HG03135 (cell line): ENCODE results near the gene DDX27.

ENCODE experiments used
- ATAC-seq: cut with Tn5 transposase; IDR thresholded peaks from one replicate; pipeline ENCODE4 v1.9.1; 2021; ENCODE audit warnings: mild to moderate bottlenecking, moderate library complexity; ENCODE audit not compliant: unreplicated experiment

Gene DDX27

GRCh38 chr20:49276961-49277785, 58.0 kb downstream of the DDX27 start:
- ATAC-seq = no peak

GRCh38 chr20:49277786-49278035, 58.5 kb downstream of the DDX27 start:
- ATAC-seq = no peak

- ATAC-seq = peak; percentile 82
These were observed 59.0 kb downstream of the DDX27 start, which contains the start of gene ZNFX1 for GRCh38 chr20:49278036-49278817. Gene ZNFX1, minus strand, starts transcription at chr20:49278057. Its CDS starts 2,218 bp downstream, at chr20:49275839.

GRCh38 chr20:49278818-49279676, 59.8 kb downstream of the DDX27 start:
- ATAC-seq = no peak

GRCh38 chr20:49279677-49280462, 60.7 kb downstream of the DDX27 start:
- no peak for ATAC-seq

GRCh38 chr20:49280463-49281058, 61.3 kb downstream of the DDX27 start:
- ATAC-seq = no peak

GRCh38 chr20:49281059-49281912, 62.1 kb downstream of the DDX27 start:
- no peak for ATAC-seq

GRCh38 chr20:49281913-49282467, 62.8 kb downstream of the DDX27 start:
- no peak for ATAC-seq

- no peak for ATAC-seq
These were observed 63.5 kb downstream of the DDX27 start for GRCh38 chr20:49282584-49283171.

GRCh38 chr20:49283176-49283702, 64.0 kb downstream of the DDX27 start:
- ATAC-seq = no peak

- ATAC-seq = no peak
These were observed 64.7 kb downstream of the DDX27 start for GRCh38 chr20:49283703-49284625.

- ATAC-seq = no peak
These were observed 65.6 kb downstream of the DDX27 start for GRCh38 chr20:49284818-49285217.

- ATAC-seq = no peak
These were observed 66.0 kb downstream of the DDX27 start for GRCh38 chr20:49285233-49285668.

GRCh38 chr20:49285813-49286494, 66.7 kb downstream of the DDX27 start:
- no peak for ATAC-seq

GRCh38 chr20:49286689-49287551, 67.7 kb downstream of the DDX27 start:
- ATAC-seq = no peak
